HTR-8/SVneo (cell line): ENCODE measurements around the gene CABP2.
"Not testable (repeated sequence)": the region's sequence is repeated elsewhere in the genome, so short reads cannot be mapped to it uniquely, and the experiment has no call there.

Experiments used
- DNase-seq: peaks from one replicate; pipeline ENCODE4 v3.0.0; 2011; ENCODE audit warnings: low spot score, mixed read lengths; ENCODE audit not compliant: insufficient read length
- FAIRE-seq: peaks from 2 replicates; lab custom pipeline; 2011; peaks lifted over from hg19 to GRCh38; lab: Jason Lieb, UNC

The CABP2 gene

GRCh38 chr11:67522844-67523555 is at the start of gene CABP2:
Gene CABP2 (minus strand): TSS chr11:67523446. CDS start chr11:67523326, 120 bp downstream.
- DNase-seq, result no peak
- no peak for FAIRE-seq

DNA sequence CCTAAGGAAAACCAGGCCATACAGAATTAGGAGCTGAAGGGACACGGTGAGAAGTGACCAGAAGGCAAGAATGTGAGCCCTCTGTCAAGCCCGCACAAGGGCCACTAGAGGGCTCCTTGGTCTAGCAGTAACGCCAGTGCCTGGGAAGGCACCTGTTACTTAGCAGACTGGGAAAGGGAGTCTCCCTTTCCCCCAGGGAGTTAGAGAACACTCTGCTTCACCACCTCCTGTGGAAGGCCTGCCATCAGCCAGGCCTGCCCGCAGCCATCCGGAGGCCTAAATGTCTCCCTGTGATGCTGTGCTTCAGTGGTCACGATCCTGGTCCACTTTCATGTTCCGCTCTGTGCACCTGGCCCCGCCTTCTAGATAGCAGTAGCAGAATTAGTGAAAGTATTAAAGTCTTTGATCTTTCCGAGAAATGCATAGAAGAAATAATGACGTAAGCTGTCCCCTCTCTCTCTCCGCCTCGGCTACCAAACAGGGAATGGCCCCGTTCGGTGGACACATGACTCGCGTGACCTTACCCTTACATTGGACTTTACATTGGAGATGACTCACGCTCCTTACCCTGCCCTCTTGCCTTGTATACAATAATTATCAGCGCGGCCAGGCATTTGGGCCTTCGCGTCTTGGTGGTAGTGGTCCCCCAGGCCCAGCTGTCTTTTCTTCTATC is 49.6 kb upstream of the CABP2 start:
- DNase-seq (no peak), FAIRE-seq (peak; percentile 81)

GRCh38 chr11:67572305-67572704 is 49.1 kb upstream of the CABP2 start:
- no peak for FAIRE-seq

GRCh38 chr11:67571443-67571842 is 48.2 kb upstream of the CABP2 start:
- FAIRE-seq, result no peak
- DNase-seq, result no peak

More at GRCh38 chr11:67572305-67572704, 49.1 kb upstream of the CABP2 start:
- no peak for DNase-seq

DNA sequence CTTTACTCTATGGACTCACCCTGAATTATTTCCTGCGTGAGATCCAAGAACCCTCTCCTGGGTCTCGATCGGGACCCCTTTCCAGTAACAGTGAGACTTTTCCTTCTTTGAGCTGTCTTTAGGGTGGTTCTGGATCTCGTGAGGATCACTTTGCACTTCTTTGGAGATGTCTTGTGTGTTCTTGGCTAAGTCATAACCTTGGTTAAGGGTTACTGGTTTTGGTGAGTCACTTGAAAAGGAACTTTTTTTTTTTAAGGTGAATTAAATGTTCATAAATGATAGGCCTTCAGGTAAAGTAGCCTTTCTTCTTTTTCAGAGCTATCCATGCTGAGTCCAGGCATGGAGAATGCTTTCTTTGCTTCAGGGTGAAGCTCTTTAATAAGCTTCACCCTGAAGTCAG is 41.0 kb upstream of the CABP2 start:
- DNase-seq (no peak), FAIRE-seq (no peak)

DNA sequence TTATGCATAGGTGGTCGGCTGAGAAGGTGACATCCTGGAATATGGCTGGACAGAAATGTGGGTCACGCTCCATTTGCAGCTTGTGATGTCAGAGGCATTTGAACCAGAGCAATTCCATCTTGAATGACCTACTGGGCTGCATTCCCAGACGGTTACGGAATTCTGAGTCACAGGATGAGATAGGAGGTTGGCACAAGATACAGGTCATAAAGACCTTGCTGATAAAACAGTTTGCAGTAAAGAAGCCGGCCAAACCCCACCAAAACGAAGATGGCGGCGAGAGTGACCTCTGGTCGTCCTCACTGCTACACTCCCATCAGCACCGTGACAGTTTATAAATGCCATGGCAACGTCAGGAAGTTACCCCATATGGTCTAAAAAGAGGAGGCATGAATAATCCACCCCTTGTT is 40.5 kb upstream of the CABP2 start:
- peak; percentile 85 for FAIRE-seq
- DNase-seq, result peak; percentile 63

DNA sequence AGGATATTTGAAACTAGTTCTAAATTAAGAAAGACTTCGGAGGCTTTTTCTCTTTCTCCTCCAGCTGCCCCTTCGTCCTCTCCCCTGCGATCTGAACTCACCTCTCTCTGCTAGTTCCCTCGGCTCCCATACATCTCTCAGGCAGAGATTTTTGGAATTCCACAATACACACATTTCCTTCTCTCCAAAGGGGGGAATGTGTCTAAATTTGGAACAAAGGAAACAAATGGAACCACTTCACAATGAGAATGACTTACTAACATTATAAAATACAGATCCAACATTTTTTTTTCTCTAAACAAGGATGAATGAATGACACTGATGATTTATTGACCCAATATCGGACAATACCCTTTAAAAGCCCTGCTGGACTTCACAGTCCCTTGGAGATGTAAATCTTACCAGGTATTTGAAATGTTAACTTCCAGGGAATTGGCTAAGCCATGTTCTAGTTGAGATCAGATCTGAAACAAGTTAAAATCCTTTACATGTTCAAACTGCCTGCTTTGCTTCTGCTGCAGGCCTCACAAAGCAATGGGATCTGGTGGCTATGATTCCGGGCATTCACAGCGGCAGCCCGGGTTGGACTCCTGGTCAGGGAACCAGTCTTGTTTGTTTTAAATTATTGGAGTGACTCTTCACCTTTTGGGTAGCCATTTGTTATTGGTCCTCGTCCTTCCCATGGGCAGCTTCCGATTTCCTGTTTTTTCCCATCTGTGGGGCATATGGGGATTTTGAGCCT is 39.9 kb upstream of the CABP2 start:
- FAIRE-seq (no peak), DNase-seq (no peak)

GRCh38 chr11:67561971-67562619 is 38.8 kb upstream of the CABP2 start:
- FAIRE-seq (no peak), DNase-seq (no peak)

DNA sequence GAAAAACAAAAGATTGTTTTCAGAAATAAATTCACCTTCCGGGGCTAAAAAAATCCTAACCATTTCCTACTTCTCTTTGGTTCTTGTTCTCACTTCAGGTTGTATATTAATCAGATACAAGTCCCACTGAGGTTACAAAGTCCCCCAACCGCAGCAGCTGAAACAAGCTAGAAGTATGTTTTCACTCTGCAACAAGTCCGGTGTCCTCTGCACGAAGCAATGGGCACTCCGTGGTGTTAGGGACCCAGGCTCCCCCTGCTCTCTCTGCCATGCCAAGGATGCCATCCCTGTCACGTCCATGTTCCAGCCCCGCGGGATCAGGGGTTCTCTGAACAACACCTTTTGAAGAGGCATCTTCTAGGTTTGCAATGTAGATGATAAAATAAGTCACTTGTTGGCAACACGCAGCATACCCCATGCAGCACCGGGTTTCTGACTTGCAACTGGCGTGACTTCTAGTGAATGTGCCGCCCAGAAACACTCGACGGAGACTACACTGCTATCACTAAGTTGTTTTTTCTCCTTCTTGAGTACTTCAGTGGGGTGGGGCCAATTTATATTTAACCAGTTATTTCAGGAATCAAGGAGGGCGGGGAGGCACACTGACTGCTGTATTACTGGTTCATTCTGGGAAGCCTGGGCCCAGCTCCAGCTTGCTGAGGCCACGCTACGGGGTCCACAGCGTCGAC is 35.0 kb upstream of the CABP2 start:
- peak; percentile 4 for FAIRE-seq
- no peak for DNase-seq

GRCh38 chr11:67556244-67556643 is 33.0 kb upstream of the CABP2 start:
- FAIRE-seq (no peak), DNase-seq (no peak)

GRCh38 chr11:67551697-67552096 is 28.5 kb upstream of the CABP2 start:
- DNase-seq, FAIRE-seq: not testable (repeated sequence)

DNA sequence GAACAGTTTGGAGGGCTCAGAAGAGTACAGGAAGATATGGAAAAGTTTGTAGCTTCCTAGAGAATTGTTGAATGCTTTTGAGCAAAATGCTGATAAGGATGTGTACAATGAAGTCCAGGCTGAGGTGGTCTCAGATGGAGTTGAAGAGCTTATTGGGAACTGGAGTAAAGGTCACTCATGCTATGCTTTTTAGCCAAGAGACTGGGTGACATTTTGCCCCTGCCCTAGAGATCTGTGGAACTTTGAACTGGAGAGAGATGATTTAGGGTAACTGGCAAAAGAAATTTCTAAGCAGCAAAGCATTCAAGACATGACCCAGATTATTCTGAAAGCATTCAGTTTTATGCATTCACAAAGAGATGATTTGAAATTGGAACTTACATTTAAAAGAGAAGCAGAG is 27.9 kb upstream of the CABP2 start:
- FAIRE-seq (no peak), DNase-seq (no peak)

GRCh38 chr11:67548555-67549110 is 25.4 kb upstream of the CABP2 start:
- DNase-seq, result no peak
- FAIRE-seq, result peak; percentile 57

- DNase-seq, FAIRE-seq: not testable (repeated sequence)
These were observed 24.9 kb upstream of the CABP2 start for GRCh38 chr11:67548112-67548511.

- FAIRE-seq (no peak), DNase-seq (no peak)
These were observed 22.0 kb upstream of the CABP2 start for GRCh38 chr11:67545280-67545679.

GRCh38 chr11:67544616-67545242 is 21.5 kb upstream of the CABP2 start:
- DNase-seq (no peak), FAIRE-seq (no peak)

DNA sequence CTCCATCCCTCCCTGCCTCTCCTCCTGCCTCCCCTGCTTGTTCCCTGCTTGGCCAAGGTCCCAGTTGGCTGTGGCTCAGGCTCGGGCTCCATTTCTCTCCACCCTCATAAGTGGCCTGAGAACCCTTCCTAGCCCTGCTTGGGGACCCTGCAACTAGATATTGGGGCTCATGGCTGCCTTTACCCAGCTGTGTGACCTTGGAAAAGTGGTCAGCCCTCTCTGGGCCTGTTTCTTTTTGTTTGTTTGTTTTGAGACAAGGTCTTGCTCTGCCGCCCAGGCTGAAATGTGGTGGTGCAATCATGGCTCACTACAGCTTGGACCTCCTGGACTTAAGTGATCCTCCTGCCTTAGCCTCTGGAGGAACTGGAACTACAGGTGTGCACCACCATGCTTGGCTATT is 20.3 kb upstream of the CABP2 start:
- no peak for FAIRE-seq
- DNase-seq, result no peak

DNA sequence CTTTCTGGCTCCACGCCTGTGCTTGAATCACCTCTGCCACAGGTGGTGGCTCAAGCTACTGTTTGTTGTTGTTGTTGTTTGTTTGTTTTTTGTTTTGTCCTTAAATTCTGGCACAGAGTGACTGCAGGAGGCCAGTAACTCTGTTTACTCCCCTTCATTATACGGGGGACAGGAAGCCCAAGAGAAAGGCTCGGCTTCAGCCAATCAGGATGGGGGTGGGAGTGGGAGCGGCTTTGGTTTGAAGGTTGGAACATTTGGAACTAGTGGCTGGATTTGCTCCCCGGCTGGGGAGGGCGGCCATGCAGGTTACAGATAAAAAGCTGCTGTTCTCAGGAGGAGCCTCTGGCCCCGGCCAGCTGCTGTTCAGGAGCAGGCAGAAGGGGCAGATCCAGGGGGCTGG is 19.7 kb upstream of the CABP2 start:
- FAIRE-seq (no peak), DNase-seq (no peak)

GRCh38 chr11:67542169-67542568 is 18.9 kb upstream of the CABP2 start:
- DNase-seq (peak; percentile 38), FAIRE-seq (peak; percentile 40)
